ENCODE results near the gene NCK2.

The NCK2 gene

GRCh38 chr2:105733875-105734274, 10.8 kb upstream of the NCK2 start:
- TF ChIP-seq CTCF (IDR thresholded peaks at IDR 0.05; ENCODE audit: control extremely low read depth, extremely low read depth, low read depth, missing control alignments): no peak
- ChIA-PET CTCF (interaction anchor here (0.9 to 1.6 kb wide), 2 partner anchors 9 to 10 kb away, joined by 4 read pairs; no protein-coding TSS in a partner anchor), POLR2A (no interaction called here)

GRCh38 chr2:105734762-105735538, 9.8 kb upstream of the NCK2 start:
- CTCF ChIA-PET: interaction anchor here (0.9 kb wide), 1 partner anchor 10 kb away, joined by 4 read pairs; no protein-coding TSS in a partner anchor
- no peak for TF ChIP-seq CTCF (IDR thresholded peaks at IDR 0.05; ENCODE audit: control extremely low read depth, extremely low read depth, low read depth, missing control alignments)
- no peak for DNase-seq (ENCODE audit: extremely low spot score)
- POLR2A ChIA-PET: no interaction called here

More at GRCh38 chr2:105733875-105734274, 10.8 kb upstream of the NCK2 start:
- no peak for DNase-seq (ENCODE audit: extremely low spot score)

GRCh38 chr2:105736145-105736544, 8.6 kb upstream of the NCK2 start:
- ChIA-PET POLR2A (no interaction called here), CTCF (no interaction called here)
- no peak for DNase-seq (ENCODE audit: extremely low spot score)
- no peak for TF ChIP-seq CTCF (IDR thresholded peaks at IDR 0.05; ENCODE audit: control extremely low read depth, extremely low read depth, low read depth, missing control alignments)

GRCh38 chr2:105737980-105738657, 6.6 kb upstream of the NCK2 start:
- ChIA-PET CTCF (interaction anchor here (1.0 to 1.5 kb wide), 3 partner anchors 8 to 31 kb away, joined by 3 to 5 read pairs (median 3); no protein-coding TSS in a partner anchor), POLR2A (no interaction called here)
- TF ChIP-seq CTCF (IDR thresholded peaks at IDR 0.05; ENCODE audit: control extremely low read depth, extremely low read depth, low read depth, missing control alignments): no peak
- no peak for DNase-seq (ENCODE audit: extremely low spot score)

GRCh38 chr2:105738658-105739241, 6.0 kb upstream of the NCK2 start:
- DNase-seq (ENCODE audit: extremely low spot score): no peak
- POLR2A ChIA-PET: no interaction called here
- no peak for TF ChIP-seq CTCF (IDR thresholded peaks at IDR 0.05; ENCODE audit: control extremely low read depth, extremely low read depth, low read depth, missing control alignments)
- CTCF ChIA-PET: interaction anchor here (1.1 to 1.6 kb wide), 3 partner anchors 9 to 30 kb away, joined by 3 read pairs; no protein-coding TSS in a partner anchor

- no peak for DNase-seq (ENCODE audit: extremely low spot score)
- POLR2A ChIA-PET: no interaction called here
- no peak for TF ChIP-seq CTCF (IDR thresholded peaks at IDR 0.05; ENCODE audit: control extremely low read depth, extremely low read depth, low read depth, missing control alignments)
- CTCF ChIA-PET: interaction anchor here (1.6 kb wide), 1 partner anchor 12 kb away, joined by 3 read pairs; no protein-coding TSS in a partner anchor
These were observed 5.3 kb upstream of the NCK2 start for GRCh38 chr2:105739426-105739825.

All from GM10248 (cell line).